HFFc6 (cell line): ENCODE data around the gene NAT14. TPM values are rescaled to one million over a fixed set of nuclear protein-coding genes. Genes with fewer than 3 reads are reported as not detected.
"Not testable (repeated sequence)": the region's sequence is repeated elsewhere in the genome, so short reads cannot be mapped to it uniquely, and the experiment has no call there.

Experiments
- DNase-seq: peaks from one replicate; pipeline ENCODE4 v3.0.0-alpha.2; 2018
- H3K27ac Mint-ChIP-seq: 2 replicates; pipeline ENCODE4 v1.8.0; 2020; ENCODE audit warnings: mild to moderate bottlenecking, mixed read lengths
- H3K27me3 Mint-ChIP-seq: 2 replicates; pipeline ENCODE4 v1.8.0; 2021; ENCODE audit warnings: mild to moderate bottlenecking, moderate library complexity, mixed read lengths; ENCODE audit not compliant: insufficient read depth
- H3K36me3 Mint-ChIP-seq: 2 replicates; pipeline ENCODE4 v1.8.0; 2021; ENCODE audit warnings: low read depth, mixed read lengths
- H3K4me1 Mint-ChIP-seq: 2 replicates; pipeline ENCODE4 v1.8.0; 2020; ENCODE audit warnings: low read depth, mixed read lengths
- H3K4me3 Mint-ChIP-seq: 2 replicates; pipeline ENCODE4 v1.8.0; 2020; ENCODE audit warnings: mild to moderate bottlenecking, moderate library complexity, mixed read lengths
- H3K9me3 Mint-ChIP-seq: 2 replicates; pipeline ENCODE4 v1.8.0; 2020; ENCODE audit warnings: mild to moderate bottlenecking, mixed read lengths
- CTCF ChIP-seq: fragments of 200-600 bp; sonication (generic); IDR thresholded peaks from 2 replicates; pipeline ENCODE4 v1.5.0; 2021; ENCODE audit warnings: antibody characterized with exemption, mild to moderate bottlenecking
- total RNA-seq, 6 experiments: library from RNA; stranded (reverse); fragmentation: NEBNext Ultra II Directional; extraction: Animal tissue kit (Norgen Biotek cat#: 25700); gene quantifications; 2 replicates in 1 of 6; 3 replicates in 5 of 6; pipeline ENCODE4 v1.2.3, GENCODE V29; 2021

NAT14 gene
- total RNA-seq, 6 experiments from 2014 or later, result 53.3 to 72.0 (median 61.3) TPM

- peaks cover 10% of the 10 kb centered on the region for H3K4me1 Mint-ChIP-seq
- no peak for TF ChIP-seq CTCF
- no peak overlapping the region for H3K27ac Mint-ChIP-seq
- H3K36me3 Mint-ChIP-seq, result peaks cover 5% of the 10 kb centered on the region; the same call in 1 of the 2 replicates
- no peaks in the 10 kb centered on the region for H3K9me3 Mint-ChIP-seq
- no peak for DNase-seq
- no peak overlapping the region for H3K4me3 Mint-ChIP-seq
- H3K27me3 Mint-ChIP-seq, result peaks cover 45% of the 10 kb centered on the region
These were observed 40.3 kb upstream of the NAT14 start for GRCh38 chr19:55444646-55445045.

- no peak for DNase-seq
- H3K9me3 Mint-ChIP-seq, result no peaks in the 10 kb centered on the region
- TF ChIP-seq CTCF, result no peak
- peaks cover 5% of the 10 kb centered on the region; the same call in 1 of the 2 replicates for H3K36me3 Mint-ChIP-seq
- no peak overlapping the region for H3K27ac Mint-ChIP-seq
- H3K4me3 Mint-ChIP-seq, result no peak overlapping the region
- peaks cover 6% of the 10 kb centered on the region for H3K4me1 Mint-ChIP-seq
- peaks cover 45% of the 10 kb centered on the region for H3K27me3 Mint-ChIP-seq
These were observed 38.9 kb upstream of the NAT14 start for GRCh38 chr19:55446060-55446459.

- DNase-seq, result peak; percentile 57
- Mint-ChIP-seq H3K4me3 (no peak overlapping the region), H3K4me1 (no peaks in the 10 kb centered on the region), H3K9me3 (no peaks in the 10 kb centered on the region), H3K36me3 (no peaks in the 10 kb centered on the region), H3K27ac (no peak overlapping the region), H3K27me3 (peaks cover 42% of the 10 kb centered on the region)
- no peak for TF ChIP-seq CTCF
These were observed 37.4 kb upstream of the NAT14 start for GRCh38 chr19:55447421-55448174.

- not testable (repeated sequence) for H3K4me3 Mint-ChIP-seq, H3K4me1 Mint-ChIP-seq, H3K36me3 Mint-ChIP-seq, H3K27ac Mint-ChIP-seq, DNase-seq, H3K9me3 Mint-ChIP-seq
- H3K27me3 Mint-ChIP-seq, result peaks cover 40% of the 10 kb centered on the region
These were observed 36.9 kb upstream of the NAT14 start for GRCh38 chr19:55448175-55448490.

- no peak for TF ChIP-seq CTCF
- H3K4me1 Mint-ChIP-seq, result no peaks in the 10 kb centered on the region
- H3K27me3 Mint-ChIP-seq, result peaks cover 29% of the 10 kb centered on the region
- no peak overlapping the region for H3K4me3 Mint-ChIP-seq
- no peaks in the 10 kb centered on the region for H3K9me3 Mint-ChIP-seq
- no peak overlapping the region for H3K27ac Mint-ChIP-seq
- H3K36me3 Mint-ChIP-seq, result peaks cover 6% of the 10 kb centered on the region
- no peak for DNase-seq
These were observed 35.5 kb upstream of the NAT14 start for GRCh38 chr19:55449469-55449868.

GRCh38 chr19:55451163-55451964 is 33.6 kb upstream of the NAT14 start:
- H3K4me1 Mint-ChIP-seq, result no peaks in the 10 kb centered on the region
- no peaks in the 10 kb centered on the region for H3K9me3 Mint-ChIP-seq
- no peak overlapping the region for H3K27ac Mint-ChIP-seq
- no peak for TF ChIP-seq CTCF
- H3K27me3 Mint-ChIP-seq, result peaks cover 17% of the 10 kb centered on the region
- DNase-seq, result no peak
- no peak overlapping the region; the same call in 1 of the 2 replicates for H3K4me3 Mint-ChIP-seq
- peaks cover 6% of the 10 kb centered on the region for H3K36me3 Mint-ChIP-seq
